H9 (cell line): ENCODE data around the gene IL12A. TPM values are rescaled to one million over a fixed set of nuclear protein-coding genes. Genes with fewer than 3 reads are reported as not detected.

Source experiments
- DNase-seq: peaks from one replicate; pipeline ENCODE4 v3.0.0-alpha.2; 2017
- H2AFZ ChIP-seq: one replicate; pipeline ENCODE4 v1.6.1; 2013; ENCODE audit warnings: mild to moderate bottlenecking, low read length, control low read depth, moderate library complexity
- H2AK5ac ChIP-seq: 2 replicates; pipeline ENCODE4 v1.6.1; 2013; ENCODE audit warnings: low read length, control low read depth, mixed read lengths; ENCODE audit not compliant: insufficient read length
- H2BK120ac ChIP-seq: one replicate; pipeline ENCODE4 v1.6.1; 2013; ENCODE audit warnings: low read depth, mild to moderate bottlenecking, low read length, control low read depth, inconsistent platforms; ENCODE audit not compliant: poor library complexity, severe bottlenecking
- H2BK12ac ChIP-seq: 2 replicates; pipeline ENCODE4 v1.6.1; 2013; ENCODE audit warnings: low read length, control low read depth, mixed read lengths, low read depth; ENCODE audit not compliant: insufficient read length
- H2BK15ac ChIP-seq: 2 replicates; pipeline ENCODE4 v1.6.1; 2013; ENCODE audit warnings: low read depth, low read length, control low read depth
- H2BK20ac ChIP-seq: one replicate; pipeline ENCODE4 v1.6.1; 2013; ENCODE audit warnings: low read depth, mild to moderate bottlenecking, low read length, control low read depth, inconsistent platforms; ENCODE audit not compliant: poor library complexity, severe bottlenecking
- H2BK5ac ChIP-seq: 2 replicates; pipeline ENCODE4 v1.6.1; 2013; ENCODE audit warnings: low read length, control low read depth, mixed read lengths; ENCODE audit not compliant: insufficient read length
- H3K14ac ChIP-seq: 2 replicates; pipeline ENCODE4 v1.6.1; 2013; ENCODE audit warnings: low read length, control low read depth; ENCODE audit not compliant: insufficient read depth
- H3K18ac ChIP-seq: 2 replicates; pipeline ENCODE4 v1.6.1; 2013; ENCODE audit warnings: low read depth, mild to moderate bottlenecking, mixed read lengths, low read length, control low read depth; ENCODE audit not compliant: insufficient read length
- H3K23ac ChIP-seq: 2 replicates; pipeline ENCODE4 v1.6.1; 2013; ENCODE audit warnings: low read length, control low read depth, mixed read lengths, low read depth; ENCODE audit not compliant: insufficient read length
- H3K23me2 ChIP-seq: 2 replicates; pipeline ENCODE4 v1.6.1; 2013; ENCODE audit warnings: low read depth, mild to moderate bottlenecking, mixed read lengths, low read length, control low read depth; ENCODE audit not compliant: insufficient read length, poor library complexity, severe bottlenecking
- H3K27ac ChIP-seq: 2 replicates; pipeline ENCODE4 v1.5.1; 2013; ENCODE audit warnings: low read length, control low read depth, mixed read lengths, low read depth; ENCODE audit not compliant: insufficient read length
- H3K27me3 ChIP-seq: 2 replicates; pipeline ENCODE4 v1.6.1; 2013; ENCODE audit warnings: low read length, control low read depth, inconsistent platforms; ENCODE audit not compliant: insufficient read depth
- H3K4ac ChIP-seq: 2 replicates; pipeline ENCODE4 v1.6.1; 2013; ENCODE audit warnings: low read depth, mild to moderate bottlenecking, control low read depth, inconsistent platforms, low read length, moderate library complexity
- H3K4me1 ChIP-seq: 2 replicates; pipeline ENCODE4 v1.6.1; 2013; ENCODE audit warnings: low read length, control low read depth, inconsistent platforms; ENCODE audit not compliant: insufficient read depth
- H3K4me2 ChIP-seq: 2 replicates; pipeline ENCODE4 v1.6.1; 2013; ENCODE audit warnings: low read length, control low read depth, mixed read lengths; ENCODE audit not compliant: insufficient read length, insufficient read depth
- H3K56ac ChIP-seq: 2 replicates; pipeline ENCODE4 v1.6.1; 2013; ENCODE audit warnings: low read depth, mild to moderate bottlenecking, mixed read lengths, low read length, control low read depth; ENCODE audit not compliant: insufficient read length
- H3K79me1 ChIP-seq: 2 replicates; pipeline ENCODE4 v1.6.1; 2013; ENCODE audit warnings: low read depth, mild to moderate bottlenecking, moderate library complexity, low read length, control low read depth, inconsistent platforms; ENCODE audit not compliant: insufficient read depth, poor library complexity, severe bottlenecking
- H3K79me2 ChIP-seq: 2 replicates; pipeline ENCODE4 v1.6.1; 2013; ENCODE audit warnings: low read length, control low read depth, inconsistent platforms; ENCODE audit not compliant: insufficient read depth
- H3K9ac ChIP-seq: 2 replicates; pipeline ENCODE4 v1.6.1; 2013; ENCODE audit warnings: low read length, control low read depth, mixed read lengths; ENCODE audit not compliant: insufficient read length; ENCODE audit errors: extremely low read depth
- H3K9me3 ChIP-seq: one replicate; pipeline ENCODE4 v1.6.1; 2013; ENCODE audit warnings: low read depth, low read length, inconsistent platforms; ENCODE audit not compliant: control insufficient read depth
- H3T11ph ChIP-seq: one replicate; pipeline ENCODE4 v1.6.1; 2013; ENCODE audit warnings: mild to moderate bottlenecking, low read length, control low read depth, inconsistent platforms
- H4K20me1 ChIP-seq: one replicate; pipeline ENCODE4 v1.6.1; 2013; ENCODE audit not compliant: control insufficient read depth, insufficient read length, insufficient read depth
- H4K5ac ChIP-seq: 2 replicates; pipeline ENCODE4 v1.6.1; 2013; ENCODE audit warnings: low read depth, mild to moderate bottlenecking, mixed read lengths, low read length, control low read depth; ENCODE audit not compliant: insufficient read length
- H4K8ac ChIP-seq: replicated peaks from 2 replicates; pipeline ENCODE4 v1.6.1; 2013; ENCODE audit warnings: low read length, control low read depth, mixed read lengths, low read depth; ENCODE audit not compliant: insufficient read length
- H4K91ac ChIP-seq: 2 replicates; pipeline ENCODE4 v1.6.1; 2013; ENCODE audit warnings: low read depth, mild to moderate bottlenecking, moderate library complexity, mixed read lengths, low read length, control low read depth; ENCODE audit not compliant: insufficient read length
- H3K27ac Mint-ChIP-seq, 3 experiments: 2 replicates in 2 of 3; 3 replicates in 1 of 3; pipeline ENCODE4 v1.8.0; 2020 to 2021; ENCODE audit warnings: mixed read lengths in 3 of 3, mild to moderate bottlenecking in 1 of 3, moderate library complexity in 1 of 3
- H3K27me3 Mint-ChIP-seq: 2 replicates; pipeline ENCODE4 v1.8.0; 2021; ENCODE audit warnings: low read depth, mild to moderate bottlenecking, moderate library complexity, mixed read lengths
- H3K36me3 Mint-ChIP-seq, 3 experiments: 2 replicates in 2 of 3; 3 replicates in 1 of 3; pipeline ENCODE4 v1.8.0; 2020 to 2021; ENCODE audit warnings: low read depth in 3 of 3, mixed read lengths in 3 of 3; ENCODE audit not compliant: insufficient read depth in 1 of 3
- H3K4me1 Mint-ChIP-seq, 2 experiments: 2 replicates each; pipeline ENCODE4 v1.8.0; 2020; ENCODE audit warnings: mixed read lengths in 2 of 2
- H3K4me3 Mint-ChIP-seq, 2 experiments: 2 replicates in 1 of 2; 3 replicates in 1 of 2; pipeline ENCODE4 v1.8.0; 2020 to 2021; ENCODE audit warnings: mild to moderate bottlenecking in 2 of 2, mixed read lengths in 2 of 2, moderate library complexity in 1 of 2
- H3K9me3 Mint-ChIP-seq, 2 experiments: 2 replicates in 1 of 2; 3 replicates in 1 of 2; pipeline ENCODE4 v1.8.0; 2020; ENCODE audit warnings: mild to moderate bottlenecking in 2 of 2, mixed read lengths in 2 of 2, moderate library complexity in 1 of 2
- CTCF ChIP-seq: fragments of 200-600 bp; sonication (generic); conservative IDR thresholded peaks from 3 replicates; pipeline ENCODE4 v1.8.0; 2021; ENCODE audit warnings: antibody characterized with exemption, mild to moderate bottlenecking
- WGBS: extraction: QIAGEN DNeasy Blood & Tissue Kit; methylation state at CpG from one replicate; pipeline ENCODE4 v1.1.7; 2013; ENCODE audit warnings: missing lambda C conversion rate, low lambda C conversion rate, mixed read lengths; ENCODE audit not compliant: insufficient read length; ENCODE audit errors: extremely low coverage; 5-methylcytosine and 5-hydroxymethylcytosine counted together
- total RNA-seq: library from RNA; stranded (reverse); gene quantifications from 2 replicates; pipeline ENCODE4 v1.2.1, GENCODE V29; 2021

Gene IL12A
- total RNA-seq, 1 experiment from 2014 or later: 0.50 TPM

GRCh38 chr3:159964166-159964973 is 24.3 kb upstream of the IL12A start:
- H3K9me3 ChIP-seq: no peaks in the 10 kb centered on the region
- no peaks in the 10 kb centered on the region for H3K23me2 ChIP-seq
- no peak overlapping the region for H2BK12ac ChIP-seq
- no peak overlapping the region for H2BK5ac ChIP-seq
- no peak overlapping the region for H3K4ac ChIP-seq
- H3K4me1 ChIP-seq: no peaks in the 10 kb centered on the region
- no peak overlapping the region for H3K27ac ChIP-seq
- H3K27me3 ChIP-seq: no peaks in the 10 kb centered on the region
- H3K9ac ChIP-seq: no peak overlapping the region
- no CpG with 5 or more reads among the region's 7 CpGs for WGBS
- Mint-ChIP-seq H3K27me3 (no peaks in the 10 kb centered on the region), H3K36me3 (no peaks in the 10 kb centered on the region), H3K4me3 (no peak overlapping the region), H3K27ac (no peak overlapping the region), H3K4me1 (no peaks in the 10 kb centered on the region), H3K9me3 (no peaks in the 10 kb centered on the region; a peak in 1 of 5 replicates)
- no peak overlapping the region for H4K5ac ChIP-seq
- no peak overlapping the region for H2AK5ac ChIP-seq
- no peak overlapping the region for H4K91ac ChIP-seq
- H3K4me2 ChIP-seq: no peak overlapping the region
- H2AFZ ChIP-seq: no peak overlapping the region
- no peak overlapping the region for H2BK120ac ChIP-seq
- no peak overlapping the region for H3K56ac ChIP-seq
- no peak overlapping the region for H3K23ac ChIP-seq
- H3K14ac ChIP-seq: no peak overlapping the region
- 0 out of 2 replicates have a peak, but pooled peaks cover 1% of the 10 kb centered on the region for H3K79me2 ChIP-seq
- no peak for DNase-seq
- no peak overlapping the region for H2BK15ac ChIP-seq
- no peaks in the 10 kb centered on the region for H4K20me1 ChIP-seq
- no peak overlapping the region for H3T11ph ChIP-seq
- H3K79me1 ChIP-seq: no peaks in the 10 kb centered on the region
- H3K18ac ChIP-seq: no peak overlapping the region
- H2BK20ac ChIP-seq: no peak overlapping the region
- no peak for TF ChIP-seq CTCF
- no peak overlapping the region for H4K8ac ChIP-seq
